ENCODE results near the gene GRID1. TPM values are rescaled to one million over a fixed set of nuclear protein-coding genes. Genes with fewer than 3 reads are reported as not detected.
"Not testable (repeated sequence)": the region's sequence is repeated elsewhere in the genome, so short reads cannot be mapped to it uniquely, and the experiment has no call there.

The GRID1 gene
- total RNA-seq, 1 experiment from 2014 or later = 0.53 TPM

GRCh38 chr10:86123304-86123703 lies 243.3 kb downstream of the GRID1 start:
- in situ Hi-C loops (cut with HindIII; ENCODE audit: low pct_unique_long_range_greater_than_20kb, low sequenced_read_pairs) = no loop called here

DNA sequence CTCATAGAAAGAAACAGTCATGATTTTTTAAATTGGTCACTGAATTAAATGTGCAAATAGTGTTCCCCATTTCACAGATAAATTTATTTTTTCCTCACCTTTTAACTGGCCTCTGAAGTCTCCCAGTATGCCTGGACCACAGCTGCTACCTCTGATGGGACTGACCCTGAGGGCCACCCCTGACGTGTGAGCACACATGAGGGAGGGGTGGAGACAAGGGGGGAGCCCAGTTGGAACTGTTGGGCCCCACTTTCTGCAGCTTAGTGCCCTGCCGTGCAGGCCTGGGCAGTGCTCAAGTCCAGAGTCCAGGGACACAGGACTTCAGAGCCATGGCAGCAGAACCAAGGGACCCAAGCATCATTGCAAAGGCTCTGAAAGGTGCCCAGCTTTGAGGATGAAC lies 243.9 kb downstream of the GRID1 start:
- no peak for DNase-seq (ENCODE audit: low read depth, low spot score)
- in situ Hi-C loops (cut with HindIII; ENCODE audit: low pct_unique_long_range_greater_than_20kb, low sequenced_read_pairs) = no loop called here

More at GRCh38 chr10:86123304-86123703, 243.3 kb downstream of the GRID1 start:
- no peak for DNase-seq (ENCODE audit: low read depth, low spot score)

DNA sequence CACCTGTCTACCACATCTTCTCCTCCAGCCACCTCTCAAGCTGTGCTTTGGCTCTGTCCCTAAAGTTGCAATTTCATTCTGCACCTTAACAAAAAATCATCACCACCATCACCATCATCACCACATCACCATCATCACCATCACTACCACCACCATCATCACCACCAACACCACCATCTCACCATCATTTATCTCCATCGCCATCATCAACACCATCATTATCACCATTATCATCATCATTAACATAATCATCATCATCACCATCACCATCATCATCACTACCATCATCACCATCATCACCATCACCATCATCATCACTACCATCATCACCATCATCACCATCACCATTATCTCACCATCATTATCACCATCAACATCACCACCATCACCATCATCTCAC lies 245.4 kb downstream of the GRID1 start:
- in situ Hi-C loops (cut with HindIII; ENCODE audit: low pct_unique_long_range_greater_than_20kb, low sequenced_read_pairs) = no loop called here
- no peak for DNase-seq (ENCODE audit: low read depth, low spot score)

DNA sequence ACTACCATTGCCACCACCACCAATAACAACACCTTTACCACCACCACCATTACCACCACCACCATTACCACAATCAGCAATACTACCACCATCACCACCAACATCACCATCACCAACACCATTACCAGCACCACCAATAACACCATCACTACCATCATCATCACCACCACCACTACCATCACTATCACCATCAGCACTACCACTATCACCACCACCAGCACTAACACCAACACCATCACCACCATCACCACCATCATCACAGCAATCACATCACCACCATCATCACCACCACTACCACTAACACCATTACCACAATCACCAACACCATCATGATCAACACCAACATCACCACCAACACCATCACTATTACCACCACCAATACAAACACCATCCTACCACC lies 249.5 kb downstream of the GRID1 start:
- in situ Hi-C loops (cut with HindIII; ENCODE audit: low pct_unique_long_range_greater_than_20kb, low sequenced_read_pairs) = no loop called here
- no peak for DNase-seq (ENCODE audit: low read depth, low spot score)

- no peak for DNase-seq (ENCODE audit: low read depth, low spot score)
- in situ Hi-C loops (cut with HindIII; ENCODE audit: low pct_unique_long_range_greater_than_20kb, low sequenced_read_pairs) = no loop called here
These were observed 252.6 kb downstream of the GRID1 start for GRCh38 chr10:86113983-86114382.

- in situ Hi-C loops (cut with HindIII; ENCODE audit: low pct_unique_long_range_greater_than_20kb, low sequenced_read_pairs) = no loop called here
- no peak for DNase-seq (ENCODE audit: low read depth, low spot score)
These were observed 253.1 kb downstream of the GRID1 start for GRCh38 chr10:86113501-86113900.

GRCh38 chr10:86113044-86113443 lies 253.6 kb downstream of the GRID1 start:
- DNase-seq (ENCODE audit: low read depth, low spot score) = no peak
- in situ Hi-C loops (cut with HindIII; ENCODE audit: low pct_unique_long_range_greater_than_20kb, low sequenced_read_pairs) = no loop called here

- DNase-seq (ENCODE audit: low read depth, low spot score) = no peak
- in situ Hi-C loops (cut with HindIII; ENCODE audit: low pct_unique_long_range_greater_than_20kb, low sequenced_read_pairs) = no loop called here
These were observed 254.6 kb downstream of the GRID1 start for GRCh38 chr10:86111902-86112545.

DNA sequence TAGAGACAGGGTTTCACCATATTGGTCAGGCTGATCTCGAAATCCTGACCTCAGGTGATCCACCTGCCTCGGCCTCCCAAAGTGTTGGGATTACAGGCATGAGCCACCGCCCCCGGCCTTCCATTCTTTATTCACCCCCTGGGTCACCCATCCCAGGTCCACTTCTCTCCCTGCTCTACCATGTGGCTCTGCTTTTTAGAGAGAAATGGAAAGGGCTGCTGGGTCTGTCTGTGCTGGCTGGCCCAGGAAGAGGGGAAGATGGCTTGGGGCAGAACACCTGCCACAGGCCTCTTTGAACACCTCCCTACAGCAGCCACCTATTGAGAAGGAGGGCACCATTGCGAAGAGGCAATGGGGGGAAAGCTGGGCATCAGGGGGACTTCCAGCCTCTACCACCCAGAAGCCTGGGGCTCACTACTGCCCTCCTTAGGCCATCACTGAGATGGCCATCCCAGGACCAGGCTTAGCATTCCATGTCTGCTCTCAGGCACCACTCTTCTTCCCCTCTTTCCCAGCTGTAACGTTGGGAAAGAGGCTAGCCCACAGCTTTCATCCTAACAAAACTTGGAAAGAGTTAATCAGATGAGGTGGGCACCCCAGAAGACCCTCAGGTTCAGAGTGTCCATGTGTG lies 256.3 kb downstream of the GRID1 start:
- in situ Hi-C loops (cut with HindIII; ENCODE audit: low pct_unique_long_range_greater_than_20kb, low sequenced_read_pairs) = no loop called here
- DNase-seq (ENCODE audit: low read depth, low spot score) = peak; percentile 22

DNA sequence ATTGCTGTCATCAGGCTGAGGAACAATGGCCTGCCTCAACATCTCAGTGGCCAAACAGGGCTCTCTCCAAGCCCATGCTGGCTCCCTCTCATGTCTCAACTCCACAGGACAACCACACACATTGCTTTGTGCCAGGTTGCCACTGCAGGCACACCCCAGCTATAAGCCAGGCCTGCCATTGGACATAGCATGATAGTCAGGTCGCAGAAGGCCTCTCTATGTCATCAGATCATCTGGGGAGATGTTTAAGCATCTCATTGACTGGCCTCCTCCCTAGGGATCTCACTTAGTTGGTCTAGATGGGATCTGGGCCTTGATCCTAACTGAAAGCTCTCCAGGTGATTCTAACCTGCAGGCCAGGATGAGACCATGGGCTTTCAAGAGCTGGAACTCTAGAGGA lies 257.2 kb downstream of the GRID1 start:
- DNase-seq (ENCODE audit: low read depth, low spot score) = no peak
- in situ Hi-C loops (cut with HindIII; ENCODE audit: low pct_unique_long_range_greater_than_20kb, low sequenced_read_pairs) = no loop called here

- in situ Hi-C loops (cut with HindIII; ENCODE audit: low pct_unique_long_range_greater_than_20kb, low sequenced_read_pairs) = no loop called here
- DNase-seq (ENCODE audit: low read depth, low spot score) = no peak
These were observed 257.9 kb downstream of the GRID1 start for GRCh38 chr10:86108696-86109095.

GRCh38 chr10:86107611-86108310 lies 258.8 kb downstream of the GRID1 start:
- in situ Hi-C loops (cut with HindIII; ENCODE audit: low pct_unique_long_range_greater_than_20kb, low sequenced_read_pairs) = not testable (repeated sequence)
- peak; percentile 6 for DNase-seq (ENCODE audit: low read depth, low spot score)

GRCh38 chr10:86107131-86107530 lies 259.5 kb downstream of the GRID1 start:
- no peak for DNase-seq (ENCODE audit: low read depth, low spot score)

GRCh38 chr10:86106616-86107015 lies 260.0 kb downstream of the GRID1 start:
- in situ Hi-C loops (cut with HindIII; ENCODE audit: low pct_unique_long_range_greater_than_20kb, low sequenced_read_pairs) = no loop called here
- DNase-seq (ENCODE audit: low read depth, low spot score) = no peak

More at GRCh38 chr10:86107131-86107530, 259.5 kb downstream of the GRID1 start:
- in situ Hi-C loops (cut with HindIII; ENCODE audit: low pct_unique_long_range_greater_than_20kb, low sequenced_read_pairs) = no loop called here

GRCh38 chr10:86105640-86106039 lies 261.0 kb downstream of the GRID1 start:
- in situ Hi-C loops (cut with HindIII; ENCODE audit: low pct_unique_long_range_greater_than_20kb, low sequenced_read_pairs) = no loop called here
- no peak for DNase-seq (ENCODE audit: low read depth, low spot score)

DNA sequence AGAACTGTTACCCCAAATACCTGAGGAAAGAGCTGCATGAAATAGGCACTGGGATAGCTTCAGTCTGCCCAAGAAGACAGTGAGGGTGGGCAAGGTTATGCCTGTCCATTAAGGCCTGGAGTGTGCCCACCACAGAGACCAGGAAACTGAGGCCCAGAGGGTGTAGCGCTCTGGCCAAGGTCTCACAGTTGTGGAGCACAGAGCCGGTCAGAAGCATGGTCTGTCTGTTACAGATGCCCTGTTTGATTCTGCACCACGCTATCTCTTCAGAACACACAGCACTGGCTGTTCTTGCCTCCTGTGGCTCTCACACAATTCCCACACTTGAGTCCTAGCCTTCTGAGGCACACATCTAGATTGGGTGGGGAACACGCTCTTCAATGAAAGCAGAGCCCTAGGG lies 261.4 kb downstream of the GRID1 start:
- no peak for DNase-seq (ENCODE audit: low read depth, low spot score)
- in situ Hi-C loops (cut with HindIII; ENCODE audit: low pct_unique_long_range_greater_than_20kb, low sequenced_read_pairs) = no loop called here

DNA sequence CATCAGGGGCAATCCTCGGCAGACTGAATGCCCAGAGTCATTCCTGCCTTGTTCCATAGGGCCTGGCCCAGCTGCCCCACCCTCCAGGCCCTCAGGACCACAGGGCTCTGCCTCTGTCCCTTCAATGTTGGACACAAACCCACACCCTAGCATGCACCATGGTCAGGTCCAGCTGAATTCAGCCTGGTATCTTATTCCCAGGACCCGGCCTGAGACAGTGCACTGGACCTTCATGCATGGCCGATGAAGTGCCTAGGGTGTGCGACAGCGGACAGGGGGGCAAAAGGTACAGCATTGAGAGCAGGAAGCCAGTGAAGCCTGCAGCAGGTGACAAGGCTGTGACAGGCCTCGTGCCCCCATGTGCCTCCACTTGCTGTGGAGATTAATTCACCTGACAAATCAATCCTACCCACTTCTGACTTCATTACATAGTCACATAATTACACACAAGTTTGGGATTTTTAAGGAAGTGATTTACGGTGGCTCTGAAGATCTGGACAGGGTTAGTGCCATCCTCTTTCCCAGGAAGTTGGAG lies 261.9 kb downstream of the GRID1 start:
- in situ Hi-C loops (cut with HindIII; ENCODE audit: low pct_unique_long_range_greater_than_20kb, low sequenced_read_pairs) = no loop called here
- DNase-seq (ENCODE audit: low read depth, low spot score) = no peak

- DNase-seq (ENCODE audit: low read depth, low spot score) = no peak
- in situ Hi-C loops (cut with HindIII; ENCODE audit: low pct_unique_long_range_greater_than_20kb, low sequenced_read_pairs) = no loop called here
These were observed 262.4 kb downstream of the GRID1 start for GRCh38 chr10:86104156-86104555.
